ENCODE measurements around the gene PRSS37.
"Not testable (repeated sequence)": the region's sequence is repeated elsewhere in the genome, so short reads cannot be mapped to it uniquely, and the experiment has no call there.

PRSS37 gene, protein sequence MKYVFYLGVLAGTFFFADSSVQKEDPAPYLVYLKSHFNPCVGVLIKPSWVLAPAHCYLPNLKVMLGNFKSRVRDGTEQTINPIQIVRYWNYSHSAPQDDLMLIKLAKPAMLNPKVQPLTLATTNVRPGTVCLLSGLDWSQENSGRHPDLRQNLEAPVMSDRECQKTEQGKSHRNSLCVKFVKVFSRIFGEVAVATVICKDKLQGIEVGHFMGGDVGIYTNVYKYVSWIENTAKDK

DNA sequence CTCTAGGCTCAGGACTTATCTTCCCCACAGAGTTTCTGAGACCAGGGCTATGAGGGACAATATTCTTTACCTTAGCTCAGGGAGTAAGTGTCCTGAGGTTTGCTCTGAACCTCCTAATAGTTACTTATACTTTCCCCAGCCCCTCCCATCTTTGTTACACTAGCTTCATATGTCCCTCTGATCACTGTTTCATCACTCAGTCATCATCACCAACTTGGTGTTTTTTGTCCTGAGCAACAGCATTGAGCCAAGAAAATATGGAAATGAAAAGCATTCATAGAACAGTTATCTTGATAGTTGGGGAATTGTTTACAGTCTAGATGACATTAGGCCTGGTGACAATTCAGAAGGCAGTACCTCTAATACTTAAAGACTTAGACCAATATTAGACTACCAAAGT is at the start of gene PRSS37:
Gene PRSS37, minus strand, starts transcription at position 101 of the 400 bp plus-strand sequence. CDS start 436 bp downstream, outside the sequence.
- no peak for DNase-seq

DNA sequence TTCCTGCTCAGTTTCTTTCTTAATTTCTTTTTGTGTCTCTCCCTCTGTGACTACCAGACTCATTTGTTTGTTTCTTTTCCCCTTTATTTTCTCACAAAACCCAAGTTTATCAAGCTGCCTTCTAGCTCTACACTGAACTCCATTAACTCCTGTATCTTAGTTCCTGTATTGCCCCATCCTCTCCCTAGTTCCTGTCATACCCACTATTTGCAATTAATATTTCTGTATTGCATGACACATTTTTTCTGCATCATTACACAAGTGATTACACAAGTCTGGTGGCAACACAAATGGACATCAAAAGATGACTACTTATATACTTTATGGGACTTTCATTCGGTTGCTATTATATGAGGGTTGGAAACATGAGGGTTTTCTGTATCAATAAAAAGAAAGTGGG is 48.0 kb upstream of the PRSS37 start:
- DNase-seq, result no peak

DNA sequence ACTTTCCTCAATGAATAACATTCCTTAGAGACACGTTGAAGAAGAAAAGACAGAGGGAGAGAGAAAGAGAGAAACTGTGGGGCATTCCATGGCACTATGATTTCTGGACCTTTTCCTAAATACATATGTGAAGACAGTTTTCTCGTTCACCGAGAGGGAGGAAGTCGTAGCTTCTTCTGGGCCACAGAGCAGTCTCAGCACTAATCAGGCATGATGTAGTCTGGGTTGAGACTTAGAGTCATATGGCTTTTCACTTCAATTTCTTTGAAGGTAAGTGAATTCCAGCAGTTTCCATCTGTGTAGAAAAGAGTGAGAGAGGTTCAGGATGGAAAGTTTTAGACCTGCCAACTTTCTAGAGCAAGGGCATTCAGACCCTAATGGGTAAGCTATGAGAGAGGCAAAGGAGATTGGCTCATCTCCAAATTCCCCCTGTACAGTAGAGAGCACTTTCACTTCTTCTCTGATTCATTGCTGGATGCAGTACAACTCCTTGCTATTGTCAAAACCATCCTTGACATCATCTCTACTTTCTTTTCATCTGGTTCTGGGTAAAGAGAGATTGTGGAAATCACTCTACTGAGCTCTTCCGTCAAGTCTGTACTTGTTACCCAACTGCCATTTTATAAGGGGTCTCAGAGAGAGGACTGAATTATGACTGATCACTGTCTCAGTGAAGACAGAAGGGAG is 43.4 kb upstream of the PRSS37 start:
- no peak for DNase-seq

DNA sequence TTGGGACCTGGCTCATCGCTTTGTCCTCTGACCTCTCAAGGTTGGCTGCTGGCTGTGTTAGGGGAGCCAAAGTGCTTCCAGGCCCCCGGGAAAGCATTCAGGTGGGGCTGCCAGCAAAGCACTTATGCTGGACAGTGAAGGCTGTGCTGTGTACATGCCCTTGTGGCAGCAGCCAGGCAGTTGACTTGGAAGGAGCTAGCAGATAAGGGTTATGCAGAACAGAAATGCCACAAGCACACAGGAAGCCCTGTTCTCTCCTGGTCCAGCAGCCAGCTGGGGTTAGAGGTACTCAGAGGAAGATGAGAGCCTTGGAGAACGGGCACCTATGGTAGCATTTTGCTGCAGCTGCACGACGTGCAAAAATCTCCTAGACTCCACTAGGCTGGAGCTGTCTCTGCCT is 39.7 kb upstream of the PRSS37 start:
- DNase-seq, result no peak

DNA sequence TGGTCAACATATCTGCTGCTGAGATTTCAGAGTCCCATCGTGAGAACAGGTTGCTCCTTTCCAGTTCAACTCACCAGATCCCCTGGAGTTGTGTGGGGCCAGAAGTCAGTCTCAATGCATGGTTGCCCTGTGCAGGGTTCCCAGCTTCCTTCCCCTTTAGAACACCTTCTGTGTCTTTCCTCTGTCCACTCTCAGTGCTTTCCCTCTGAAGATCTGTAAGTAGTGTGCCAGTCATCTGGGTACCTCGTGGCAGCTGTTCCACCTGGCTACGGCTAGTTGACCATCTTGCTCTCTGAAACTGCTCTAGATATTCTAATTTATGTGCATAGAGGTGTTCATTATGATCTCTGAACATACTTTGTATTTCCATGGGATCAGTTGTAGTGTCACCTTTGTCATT is 36.1 kb upstream of the PRSS37 start:
- DNase-seq, result no peak

DNA sequence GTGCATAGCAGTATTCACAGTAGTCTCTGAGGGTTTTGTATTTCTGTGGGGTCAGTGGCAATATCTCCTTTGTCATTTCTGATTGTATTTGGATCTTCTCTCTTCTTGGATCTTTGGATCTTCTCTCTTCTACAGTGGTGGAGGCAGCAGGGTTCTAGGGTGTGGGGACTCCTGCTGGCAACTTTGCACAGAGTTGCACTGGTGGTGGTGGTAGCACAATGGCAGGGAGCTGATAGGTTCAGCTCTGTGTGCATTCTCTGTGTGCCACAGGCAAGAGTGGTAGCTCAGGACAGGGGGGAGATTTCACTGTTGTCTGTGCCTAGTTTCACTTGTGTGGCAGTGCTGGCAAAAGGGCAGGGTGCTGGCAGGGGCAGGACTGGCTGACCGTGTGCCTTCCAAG is 35.1 kb upstream of the PRSS37 start:
- no peak for DNase-seq

DNA sequence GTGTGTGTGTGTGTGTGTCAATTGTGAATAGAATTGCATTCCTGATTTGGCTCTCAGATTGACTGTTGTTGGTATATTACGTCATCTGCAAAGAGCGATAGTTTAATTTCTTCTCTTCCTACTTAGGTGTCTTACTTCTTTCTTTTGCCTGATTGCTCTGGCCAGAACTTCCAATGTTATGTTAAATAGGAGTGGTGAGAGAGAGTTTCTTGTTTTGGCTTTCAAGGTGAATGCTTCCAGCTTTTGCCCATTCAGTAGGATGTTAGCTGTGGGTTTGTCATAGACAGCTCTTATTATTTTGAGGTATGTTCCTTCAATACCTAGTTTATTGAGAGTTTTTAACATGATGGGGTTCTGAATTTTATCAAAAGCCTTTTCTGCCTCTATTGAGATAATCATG is 34.2 kb upstream of the PRSS37 start:
- no peak for DNase-seq

DNA sequence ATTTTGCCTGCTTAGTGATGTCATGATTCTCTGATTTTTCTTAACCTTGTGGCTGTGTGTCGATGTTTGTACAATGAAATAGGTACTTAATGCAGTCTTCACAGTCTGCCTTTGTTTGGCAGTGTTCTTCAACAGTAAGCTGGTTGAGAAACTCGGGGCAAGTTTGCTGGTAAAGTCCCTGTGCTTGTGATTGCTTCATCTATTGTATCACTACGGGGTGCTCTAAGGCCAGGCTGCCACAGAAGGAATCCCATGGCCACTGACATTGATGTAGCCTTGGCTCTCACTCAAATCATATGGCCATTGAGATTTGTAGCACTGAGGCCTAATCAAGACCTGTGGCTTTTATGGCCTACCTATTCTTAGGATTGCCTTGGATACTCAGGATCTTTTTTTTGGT is 33.5 kb upstream of the PRSS37 start:
- DNase-seq, result no peak

DNA sequence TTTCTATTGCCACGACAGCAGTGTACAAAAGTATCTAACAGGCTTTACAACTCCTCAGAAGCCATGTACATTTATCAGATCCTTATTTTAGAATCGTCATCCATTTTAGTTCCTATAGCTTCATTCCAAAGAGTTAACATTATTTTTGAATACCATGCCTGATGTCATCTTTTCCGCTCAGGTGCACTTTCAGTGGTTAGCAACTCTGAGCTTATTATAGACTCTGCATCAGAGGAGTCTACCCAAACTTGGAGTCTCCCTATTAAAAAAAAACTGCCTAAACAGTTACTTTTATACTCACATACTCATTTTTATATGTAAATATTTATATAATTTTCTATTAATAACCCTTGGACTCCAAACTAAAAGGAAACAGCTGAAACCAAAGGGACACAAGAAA is 31.6 kb upstream of the PRSS37 start:
- DNase-seq, result no peak

DNA sequence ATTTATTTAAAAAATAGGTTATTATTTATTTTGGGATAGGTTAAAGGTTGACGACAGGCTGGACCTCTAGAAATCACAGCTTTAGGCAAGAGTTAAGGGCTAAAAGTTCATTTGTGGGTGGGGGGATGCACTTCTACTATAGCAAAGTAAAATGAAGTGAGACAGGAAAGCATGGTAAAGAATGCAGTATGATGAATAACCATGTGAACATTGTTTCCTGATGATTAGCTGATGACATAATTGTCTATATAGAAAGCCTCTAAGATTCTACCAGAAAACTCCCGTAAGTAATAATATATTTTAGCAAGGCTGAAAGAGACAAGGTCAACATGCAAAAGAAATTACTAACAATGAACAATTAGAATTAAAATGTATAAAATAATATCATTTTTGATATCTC is 25.7 kb upstream of the PRSS37 start:
- no peak for DNase-seq

DNA sequence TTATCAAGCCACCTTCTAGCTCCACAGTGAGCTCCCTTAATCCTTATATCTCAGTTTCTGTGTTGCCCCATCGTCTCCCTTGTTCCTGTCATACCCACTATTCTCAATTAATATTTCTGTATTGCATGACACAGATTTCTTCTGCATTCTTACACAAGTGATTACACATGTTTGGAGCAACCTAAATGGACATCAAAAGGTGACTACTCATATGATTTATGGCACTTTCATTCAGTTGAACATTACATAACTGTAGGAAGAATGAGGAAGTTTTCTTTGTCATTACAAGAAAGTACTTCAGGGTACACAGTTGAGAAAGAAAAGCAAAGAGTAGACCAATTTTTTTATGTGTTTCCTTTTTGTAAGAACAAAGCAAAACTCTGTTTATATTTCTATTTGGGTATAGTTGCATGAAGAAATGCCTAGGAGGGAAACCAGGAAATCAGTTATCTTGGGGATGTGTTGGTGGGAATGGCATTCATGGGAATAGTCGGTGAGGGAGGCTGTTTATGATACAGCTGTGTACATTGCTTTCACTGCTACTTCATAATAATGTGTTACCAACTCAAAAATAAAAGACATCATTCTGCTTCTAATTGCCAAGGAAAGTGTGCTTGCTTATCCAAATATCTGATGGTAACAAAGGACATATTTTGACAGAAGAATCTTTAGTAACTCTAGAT is 23.6 kb upstream of the PRSS37 start:
- no peak for DNase-seq

DNA sequence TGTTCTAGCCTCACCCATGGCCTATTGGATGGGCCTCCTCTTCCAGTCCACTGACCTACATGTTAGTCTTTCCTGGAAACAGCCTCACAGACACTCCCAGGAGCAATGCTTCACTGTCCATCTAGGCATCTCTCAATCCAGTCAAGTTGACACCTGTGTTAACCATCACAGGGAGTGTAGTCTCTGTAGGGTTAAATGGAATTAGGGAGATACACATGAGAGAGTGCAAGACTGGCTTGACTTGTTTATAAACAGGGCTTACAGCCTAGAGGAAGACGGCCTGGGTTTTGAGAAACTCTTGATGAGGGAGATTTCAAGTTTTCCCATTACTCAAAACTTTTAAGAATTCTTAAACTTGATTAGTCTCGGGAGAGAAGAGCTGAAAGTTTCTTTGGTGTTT is 18.9 kb upstream of the PRSS37 start:
- no peak for DNase-seq

DNA sequence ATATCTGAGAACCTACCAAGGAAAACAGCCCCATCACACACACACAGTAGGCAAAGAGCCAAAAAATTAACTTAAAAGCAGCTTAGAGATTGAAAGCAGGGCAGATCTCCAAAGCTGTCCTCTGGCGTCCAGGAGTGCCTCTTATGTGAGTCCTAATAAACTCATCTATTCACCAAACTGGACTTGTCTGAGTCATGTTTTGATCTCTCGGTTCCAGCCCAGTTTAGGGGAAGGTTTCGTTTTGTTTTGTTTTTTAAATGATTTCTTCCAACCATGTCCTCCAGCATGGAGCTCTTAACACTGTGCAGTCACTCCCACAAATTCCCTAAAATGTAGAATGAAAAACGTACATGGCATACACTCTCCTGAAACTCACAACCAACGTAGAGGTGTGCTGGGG is 6.7 kb upstream of the PRSS37 start:
- DNase-seq, result no peak

DNA sequence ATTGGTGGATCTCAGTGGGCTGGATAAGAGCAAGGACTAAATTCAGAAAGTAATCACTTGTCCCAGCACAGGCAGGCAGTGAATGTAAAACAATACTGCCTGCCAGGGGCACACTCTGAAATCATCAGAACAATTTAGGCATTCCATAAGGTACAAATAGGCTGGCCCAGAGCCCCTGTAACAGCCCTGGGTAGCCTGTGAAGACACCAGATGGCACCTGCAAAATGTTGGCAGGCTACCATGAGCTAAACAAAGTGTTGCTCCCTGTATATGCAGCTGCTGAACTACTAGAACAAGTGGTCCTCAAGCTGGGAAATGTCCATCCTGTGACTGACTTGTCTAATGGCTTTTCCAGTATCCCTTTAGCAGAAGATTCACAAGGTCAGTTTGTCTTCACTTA is 3.0 kb upstream of the PRSS37 start:
- DNase-seq, result no peak

DNA sequence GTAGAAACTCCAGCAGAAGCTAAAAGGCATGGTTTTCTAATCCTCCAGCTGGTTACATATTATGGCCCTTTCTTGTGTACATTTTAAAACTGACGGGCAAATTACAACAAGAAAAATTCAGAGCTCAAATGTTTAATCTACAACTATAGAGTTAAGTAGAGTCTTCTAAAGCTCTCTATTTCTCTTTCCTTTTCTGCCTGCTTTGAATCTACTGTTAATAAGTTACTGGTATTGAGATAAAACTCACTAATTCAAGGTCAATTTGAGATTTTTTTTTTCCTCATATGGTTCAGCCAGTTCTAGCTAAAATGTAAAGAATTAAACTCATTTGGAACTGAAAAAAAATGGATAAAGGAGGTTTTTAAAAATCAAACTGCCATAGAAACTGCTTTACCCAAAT is 1.6 kb upstream of the PRSS37 start:
- no peak for DNase-seq

DNA sequence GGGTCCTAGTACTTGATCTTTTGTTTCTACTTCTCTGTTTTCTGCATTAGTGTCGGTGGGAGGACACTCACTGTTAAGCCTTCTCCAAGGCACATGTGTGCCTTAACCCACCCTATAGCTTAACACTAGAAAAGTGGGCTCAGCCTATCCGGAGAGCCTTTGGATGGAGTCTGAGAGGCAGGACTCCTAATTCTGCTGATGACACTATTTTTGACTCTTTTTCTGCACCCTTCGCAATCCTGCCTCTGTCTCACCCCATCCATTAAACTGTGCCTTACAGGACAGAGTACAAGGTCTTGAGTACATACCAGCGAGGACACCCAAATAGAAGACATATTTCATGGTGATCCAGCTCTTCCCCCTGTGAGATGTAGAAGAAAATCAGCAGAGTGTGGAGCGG is 577 bp downstream of the PRSS37 start:
- no peak for DNase-seq

DNA sequence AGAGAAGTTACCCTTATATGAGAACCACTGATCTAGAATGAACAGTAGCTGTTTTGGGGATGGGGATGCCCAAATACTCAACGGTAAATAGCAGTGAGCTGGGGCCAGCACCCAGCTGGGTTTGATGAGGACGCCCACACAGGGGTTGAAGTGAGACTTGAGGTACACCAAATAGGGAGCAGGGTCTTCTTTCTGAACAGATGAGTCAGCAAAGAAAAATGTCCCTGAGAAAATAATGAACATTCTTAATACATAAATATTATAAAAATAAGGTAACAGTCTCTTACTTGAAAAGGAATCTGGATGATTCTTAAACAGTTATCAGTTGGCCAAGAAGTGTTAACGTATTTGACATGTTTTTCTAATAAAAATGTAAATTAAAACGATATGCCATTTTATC is 2.0 kb downstream of the PRSS37 start:
- no peak for DNase-seq

DNA sequence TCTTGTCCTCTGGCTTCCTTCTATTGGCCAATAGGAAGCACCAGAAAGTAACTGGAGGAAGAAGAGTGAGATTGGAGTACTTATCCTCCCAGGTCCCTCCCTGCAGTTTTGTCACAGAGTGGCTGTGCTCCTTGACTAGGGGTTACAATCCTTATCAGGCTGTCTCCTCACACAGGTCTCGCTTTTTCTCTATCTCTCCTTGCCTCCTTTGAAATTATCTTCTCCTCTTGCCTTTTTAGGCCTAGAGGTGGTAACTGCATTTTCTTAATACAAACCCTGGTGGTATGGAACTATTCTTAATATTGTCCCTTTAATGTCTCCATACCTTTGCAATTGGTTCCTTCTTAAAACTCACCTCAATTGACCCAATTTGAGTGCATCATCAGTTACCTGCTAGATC is 2.7 kb downstream of the PRSS37 start:
- no peak for DNase-seq

DNA sequence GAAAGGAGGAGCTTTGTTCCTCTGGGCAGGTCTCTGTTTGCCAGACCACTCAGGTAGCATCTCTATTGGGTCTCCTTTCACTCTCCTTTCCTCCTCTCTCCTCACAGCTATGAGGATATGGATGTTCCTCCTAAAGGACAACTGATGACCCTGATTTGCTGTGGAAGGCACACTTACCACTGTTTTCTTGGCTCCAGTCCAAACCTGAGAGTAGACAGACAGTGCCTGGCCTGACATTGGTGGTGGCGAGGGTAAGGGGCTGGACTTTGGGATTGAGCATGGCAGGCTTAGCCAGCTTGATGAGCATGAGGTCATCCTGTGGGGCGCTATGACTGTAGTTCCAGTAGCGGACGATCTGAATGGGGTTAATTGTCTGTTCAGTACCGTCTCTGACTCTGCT is 3.6 kb downstream of the PRSS37 start:
- DNase-seq, result no peak

DNA sequence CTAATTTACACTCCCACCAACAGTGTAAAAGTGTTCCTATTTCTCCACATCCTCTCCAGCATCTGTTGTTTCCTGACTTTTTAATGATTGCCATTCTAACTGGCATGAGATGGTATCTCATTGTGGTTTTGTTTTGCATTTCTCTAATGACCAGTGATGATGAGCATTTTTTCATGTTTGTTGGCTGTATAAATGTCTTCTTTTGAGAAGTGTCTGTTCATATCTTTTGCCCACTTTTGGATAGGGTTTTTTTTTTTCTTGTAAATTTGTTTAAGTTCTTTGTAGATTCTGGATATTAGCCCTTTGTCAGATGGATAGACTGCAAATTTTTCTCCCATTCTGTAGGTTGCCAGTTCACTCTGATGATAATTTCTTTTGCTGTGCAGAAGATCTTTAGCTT is 18.9 kb downstream of the PRSS37 start:
- not testable (repeated sequence) for DNase-seq

DNA sequence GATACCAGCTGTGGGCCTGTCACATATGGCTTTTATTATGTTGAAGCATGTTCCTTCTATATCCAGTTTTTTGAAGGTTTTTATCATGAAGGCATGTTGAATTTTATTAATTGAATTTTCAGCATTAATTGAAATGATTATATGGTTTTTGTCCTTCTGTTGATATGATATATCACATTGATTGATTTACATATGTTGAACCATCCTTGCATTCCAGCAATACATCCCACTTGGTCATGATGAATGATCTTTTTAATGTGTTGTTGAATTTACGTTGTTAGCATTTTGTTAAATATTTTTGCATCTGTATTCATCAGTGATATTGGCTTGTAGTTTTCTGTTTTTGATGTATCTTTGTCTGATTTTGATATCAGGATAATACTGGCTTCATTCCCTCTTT is 21.2 kb downstream of the PRSS37 start:
- no peak for DNase-seq

DNA sequence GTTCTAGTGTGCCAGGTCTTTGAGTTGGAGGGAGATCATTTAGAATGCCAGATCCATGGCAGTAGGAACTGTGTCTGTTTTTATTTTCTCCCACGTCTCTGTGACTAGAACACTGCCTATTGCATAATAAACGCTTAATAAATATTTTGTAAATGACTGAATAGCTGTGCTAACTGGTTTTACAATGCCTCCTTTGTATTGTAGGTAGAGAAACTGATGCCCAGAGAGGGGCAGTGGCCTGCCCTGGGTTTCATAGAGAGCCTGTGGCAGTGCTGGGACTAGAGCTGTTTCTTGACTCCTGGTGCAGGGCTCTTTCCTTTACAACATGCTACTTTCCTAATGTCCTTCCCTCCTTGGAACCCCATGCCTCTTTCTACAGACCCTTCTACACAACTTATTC is 48.8 kb downstream of the PRSS37 start:
- no peak for DNase-seq

DNA sequence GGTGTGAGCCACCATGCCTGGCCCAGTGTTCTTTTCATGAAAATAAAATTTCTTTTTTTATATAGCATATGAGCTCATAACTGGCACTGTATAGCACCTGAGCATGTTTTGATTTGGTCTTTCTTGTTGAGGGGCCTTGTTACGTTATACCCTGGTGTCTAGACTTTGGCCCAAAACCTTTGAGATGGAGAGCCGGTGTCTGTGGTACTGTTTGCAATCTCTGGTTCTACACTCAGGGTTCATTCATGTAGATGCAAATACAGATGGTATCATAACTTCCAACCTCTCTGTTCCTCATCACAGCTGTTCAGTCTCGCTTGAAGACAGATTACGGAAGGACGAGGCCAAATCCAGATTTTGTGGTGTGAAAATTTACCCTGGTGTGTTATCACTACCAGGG is 51.4 kb downstream of the PRSS37 start, which contains the start of gene TAS2R5:
Gene TAS2R5, plus strand, starts transcription at position 301 of the 400 bp plus-strand sequence. CDS start 145 bp downstream, outside the sequence.
- no peak for DNase-seq

DNA sequence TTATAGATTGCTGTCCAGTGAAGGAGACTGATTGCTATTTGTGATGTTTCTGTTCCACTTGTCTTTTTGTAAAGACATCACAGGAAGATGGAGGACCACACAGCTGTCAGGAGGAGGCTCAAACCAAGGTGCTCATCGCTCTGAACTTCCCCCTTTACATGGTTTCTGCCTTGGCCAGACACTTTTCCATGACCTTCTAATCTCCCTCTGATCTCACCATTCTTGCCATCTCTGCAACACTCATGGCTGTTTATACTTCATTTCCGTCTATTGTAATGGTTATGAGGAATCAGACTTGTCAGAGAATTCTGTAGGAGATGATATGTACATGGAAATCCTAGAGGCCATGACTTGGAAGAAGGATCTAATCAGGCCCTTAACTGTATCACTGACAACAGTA is 53.0 kb downstream of the PRSS37 start:
- DNase-seq, result no peak
